Naive thymus-derived CD4-positive, alpha-beta T cell (primary cell): ENCODE measurements around the gene FXR2. TPM values are rescaled to one million over a fixed set of nuclear protein-coding genes. Genes with fewer than 3 reads are reported as not detected.

Experiments used
- ATAC-seq: fragments of 150-1000 bp; cut with Tn5 transposase; 2 replicates; pipeline ENCODE4 v1.10.0; 2021; ENCODE audit warnings: mild to moderate bottlenecking, moderate library complexity
- CTCF ChIA-PET: fragments of 350-600 bp; sonication (Branson Sonifier 250); formaldehyde crosslinking; loops from one replicate; lab custom pipeline; 2021; ENCODE audit warnings: antibody characterized with exemption; lab: Charles Lee
- POLR2A ChIA-PET: fragments of 350-600 bp; sonication (Branson Sonifier 250); formaldehyde crosslinking; loops from one replicate; lab custom pipeline; 2021; ENCODE audit warnings: antibody characterized with exemption, inconsistent platforms; lab: Charles Lee
- DNase-seq, 9 donors: peaks; one replicate each; pipeline versions ENCODE4 v3.0.0 to v3.0.0-alpha.2; 2020 to 2022; ENCODE audit warnings: mixed read lengths in 1 of 9
- H3K27ac ChIP-seq: one replicate; pipeline ENCODE4 v1.7.0; 2013; ENCODE audit warnings: mild to moderate bottlenecking, low read depth, low read length, moderate library complexity
- H3K27me3 ChIP-seq, 2 donors: one replicate each; pipeline ENCODE4 v1.7.0; 2013; ENCODE audit warnings: low read length in 2 of 2, mild to moderate bottlenecking in 2 of 2, moderate library complexity in 2 of 2; ENCODE audit not compliant: control insufficient read depth in 2 of 2, insufficient read depth in 2 of 2
- H3K36me3 ChIP-seq, 3 experiments: 1 replicate in 2 of 3; 2 replicates in 1 of 3; pipeline ENCODE4 v1.7.0; 2013; ENCODE audit warnings: low read length in 3 of 3, mild to moderate bottlenecking in 3 of 3, moderate library complexity in 1 of 3; ENCODE audit not compliant: insufficient read depth in 3 of 3, control insufficient read depth in 2 of 3
- H3K4me1 ChIP-seq, 2 donors: one replicate each; pipeline ENCODE4 v1.7.0; 2013; ENCODE audit warnings: low read length in 2 of 2, mild to moderate bottlenecking in 2 of 2, moderate library complexity in 1 of 2; ENCODE audit not compliant: control insufficient read depth in 2 of 2, insufficient read depth in 2 of 2
- H3K4me3 ChIP-seq: 2 replicates; pipeline ENCODE4 v1.7.0; 2013; ENCODE audit warnings: mild to moderate bottlenecking, low read length
- H3K9me3 ChIP-seq, 3 experiments: 1 replicate in 2 of 3; 2 replicates in 1 of 3; pipeline ENCODE4 v1.7.0; 2013; ENCODE audit warnings: low read length in 3 of 3; ENCODE audit not compliant: control insufficient read depth in 2 of 3
- H3K27ac Mint-ChIP-seq, 9 donors: one replicate each; pipeline ENCODE4 v1.8.0; 2020 to 2022; ENCODE audit warnings: mixed read lengths in 9 of 9, mild to moderate bottlenecking in 8 of 9, moderate library complexity in 5 of 9, inconsistent platforms in 2 of 9
- H3K27me3 Mint-ChIP-seq, 5 donors: one replicate each; pipeline ENCODE4 v1.8.0; 2021 to 2022; ENCODE audit warnings: mixed read lengths in 5 of 5, mild to moderate bottlenecking in 1 of 5
- H3K36me3 Mint-ChIP-seq, 5 donors: one replicate each; pipeline ENCODE4 v1.8.0; 2020 to 2022; ENCODE audit warnings: mixed read lengths in 5 of 5, mild to moderate bottlenecking in 3 of 5, inconsistent platforms in 1 of 5
- H3K4me1 Mint-ChIP-seq, 7 donors: one replicate each; pipeline ENCODE4 v1.8.0; 2020 to 2022; ENCODE audit warnings: mixed read lengths in 7 of 7, mild to moderate bottlenecking in 3 of 7, inconsistent platforms in 1 of 7
- H3K4me3 Mint-ChIP-seq, 10 donors: one replicate each; pipeline ENCODE4 v1.8.0; 2020 to 2022; ENCODE audit warnings: mild to moderate bottlenecking in 10 of 10, mixed read lengths in 10 of 10, moderate library complexity in 6 of 10, inconsistent platforms in 2 of 10
- H3K9me3 Mint-ChIP-seq, 11 donors: one replicate each; pipeline ENCODE4 v1.8.0; 2020 to 2022; ENCODE audit warnings: mixed read lengths in 11 of 11, mild to moderate bottlenecking in 4 of 11, inconsistent platforms in 1 of 11, moderate library complexity in 1 of 11
- intact Hi-C, 2 donors: fragments of 100-400 bp; cut with micrococcal nuclease; formaldehyde crosslinking; loops; one replicate each; pipeline ENCODE4 v1.15.1; 2023
- polyA plus RNA-seq, 2 donors: library from polyadenylated mRNA; unstranded; fragments of 300-500 nt; fragmentation: Illumina TruSeq; gene quantifications; one replicate each; pipeline ENCODE4 v1.2.3, GENCODE V29; 2021
- total RNA-seq, 6 experiments: library from RNA in 5 of 6; stranded (reverse) in 5 of 6; gene quantifications; 1 replicate in 5 of 6; 2 replicates in 1 of 6; pipeline ENCODE4 v1.2.3 and lab custom pipeline; 2021 to 2026

FXR2 gene
- total and polyA plus RNA-seq, 7 experiments from 2014 or later, result 5.5 to 46.9 (median 25.2) TPM

- DNase-seq (peak in 6 of 9 donors; percentile 27 to 69 (median 44)), ATAC-seq (peak; percentile 44)
- H3K27me3 Mint-ChIP-seq, result peaks cover 0 to 2% (median 0%) of the 10 kb centered on the region in 5 donors
- Histone ChIP-seq H3K27me3 (no peaks in the 10 kb centered on the region), H3K9me3 (no peaks in the 10 kb centered on the region), H3K27ac (peak overlapping the region; percentile 92), H3K4me1 (peaks cover 17 to 58% of the 10 kb centered on the region in 2 donors), H3K36me3 (peaks cover 4 to 24% (median 6%) of the 10 kb centered on the region in 3 experiments), H3K4me3 (peak overlapping the region; percentile 96)
- intact Hi-C loops, result loop anchor here (1.0 kb wide), 22 partner anchors 8 to 308 kb away; partner anchors contain the start of genes ELP5 (in 2 of the 2), POLR2A (in 2 of the 2), EIF5A (in 1 of the 2) and FXR2 (in 1 of the 2)
- peak overlapping the region; percentile 90 to 100 (median 96) for H3K27ac Mint-ChIP-seq
- peak overlapping the region; percentile 87 to 97 (median 93) for H3K4me3 Mint-ChIP-seq
- H3K4me1 Mint-ChIP-seq, result peaks cover 37 to 60% (median 53%) of the 10 kb centered on the region in 7 donors
- ChIA-PET CTCF (interaction anchor here (0.5 to 6.1 kb wide), 33 partner anchors 8 to 254 kb away, joined by 3 to 86 read pairs (median 5); partner anchors contain the start of genes MPDU1, PLSCR3, SOX15 and TNFSF12), POLR2A (interaction anchor here (0.6 to 3.9 kb wide), 25 partner anchors 8 to 205 kb away, joined by 3 to 45 read pairs (median 8); partner anchors contain the start of genes FXR2, MPDU1, POLR2A and SOX15)
- peaks cover 0 to 26% (median 8%) of the 10 kb centered on the region in 5 donors for H3K36me3 Mint-ChIP-seq
- H3K9me3 Mint-ChIP-seq, result no peaks in the 10 kb centered on the region
These were observed 54.3 kb downstream of the FXR2 start for GRCh38 chr17:7560172-7561027.

- H3K27me3 ChIP-seq, result no peaks in the 10 kb centered on the region
- CTCF ChIA-PET, result interaction anchor here (1.0 to 6.1 kb wide), 19 partner anchors 7 to 224 kb away, joined by 3 to 86 read pairs (median 11); partner anchors contain the start of genes MPDU1, TNFSF12, TP53 and WRAP53
- no peak overlapping the region for H3K4me3 ChIP-seq
- intact Hi-C loops, result loop anchor here in 1 of 2 donors (1.0 kb wide), 1 partner anchor 203 kb away; no protein-coding TSS in a partner anchor
- H3K9me3 ChIP-seq, result no peaks in the 10 kb centered on the region
- peak overlapping the region; percentile 29 to 97 (median 93) for H3K4me3 Mint-ChIP-seq
- peaks cover 46 to 68% (median 58%) of the 10 kb centered on the region in 7 donors for H3K4me1 Mint-ChIP-seq
- H3K4me1 ChIP-seq, result peaks cover 17 to 64% of the 10 kb centered on the region in 2 donors
- H3K36me3 ChIP-seq, result peaks cover 0 to 16% (median 0%) of the 10 kb centered on the region in 3 experiments
- H3K9me3 Mint-ChIP-seq, result no peaks in the 10 kb centered on the region
- H3K27ac ChIP-seq, result peak overlapping the region; percentile 92
- peak overlapping the region; percentile 49 to 100 (median 95) for H3K27ac Mint-ChIP-seq
- peaks cover 0 to 2% (median 0%) of the 10 kb centered on the region in 5 donors for H3K27me3 Mint-ChIP-seq
- DNase-seq (peak in 1 of 9 donors; percentile 6), ATAC-seq (no peak)
- POLR2A ChIA-PET, result interaction anchor here (0.6 to 3.9 kb wide), 18 partner anchors 12 to 345 kb away, joined by 3 to 45 read pairs (median 8); partner anchors contain the start of genes FXR2, MPDU1, POLR2A and SOX15
- H3K36me3 Mint-ChIP-seq, result peaks cover 0 to 31% (median 10%) of the 10 kb centered on the region in 5 donors
These were observed 55.2 kb downstream of the FXR2 start for GRCh38 chr17:7559320-7560171.

GRCh38 chr17:7558544-7559319, 56.0 kb downstream of the FXR2 start, which contains the start of gene TNFSF13:
Gene TNFSF13 (plus strand): TSS chr17:7558750. CDS start chr17:7559040, 290 bp downstream.
- Histone ChIP-seq H3K27me3 (no peaks in the 10 kb centered on the region), H3K27ac (peak within 1 kb of the TSS; percentile 53), H3K4me3 (no peak within 1 kb of the TSS), H3K36me3 (peaks cover 0 to 8% (median 0%) of the 10 kb centered on the region in 3 experiments), H3K9me3 (no peaks in the 10 kb centered on the region), H3K4me1 (peaks cover 18 to 64% of the 10 kb centered on the region in 2 donors)
- Mint-ChIP-seq H3K4me1 (peaks cover 47 to 67% (median 57%) of the 10 kb centered on the region in 7 donors), H3K4me3 (peak within 1 kb of the TSS; percentile 19 to 93 (median 70)), H3K9me3 (no peaks in the 10 kb centered on the region), H3K27me3 (peaks cover 0 to 2% (median 0%) of the 10 kb centered on the region in 5 donors), H3K27ac (peak within 1 kb of the TSS in 8 of 9 donors; percentile 71 to 95 (median 90)), H3K36me3 (peaks cover 0 to 32% (median 10%) of the 10 kb centered on the region in 5 donors)
- POLR2A ChIA-PET, result interaction anchor here (0.6 to 3.6 kb wide), 7 partner anchors 25 to 615 kb away, joined by 3 to 20 read pairs (median 4); partner anchors contain the start of genes MPDU1, TMEM102 and ZBTB4
- CTCF ChIA-PET, result interaction anchor here (1.0 to 6.1 kb wide), 6 partner anchors 17 to 44 kb away, joined by 3 to 86 read pairs (median 4); no protein-coding TSS in a partner anchor
- intact Hi-C loops, result no loop called here
- ATAC-seq, result no peak
- peak in 1 of 9 donors; percentile 10 for DNase-seq

GRCh38 chr17:7557775-7558543, 56.7 kb downstream of the FXR2 start:
- Mint-ChIP-seq H3K4me3 (peak overlapping the region; percentile 19 to 87 (median 70)), H3K27me3 (peaks cover 0 to 2% (median 0%) of the 10 kb centered on the region in 5 donors), H3K36me3 (peaks cover 0 to 37% (median 10%) of the 10 kb centered on the region in 5 donors), H3K9me3 (no peaks in the 10 kb centered on the region), H3K27ac (peak overlapping the region in 8 of 9 donors; percentile 57 to 95 (median 82)), H3K4me1 (peaks cover 54 to 73% (median 63%) of the 10 kb centered on the region in 7 donors)
- Histone ChIP-seq H3K4me3 (no peak overlapping the region), H3K36me3 (peaks cover 0 to 4% (median 0%) of the 10 kb centered on the region in 3 experiments), H3K27ac (peak overlapping the region; percentile 53), H3K27me3 (no peaks in the 10 kb centered on the region), H3K4me1 (peaks cover 25 to 64% of the 10 kb centered on the region in 2 donors), H3K9me3 (no peaks in the 10 kb centered on the region)
- no peak for DNase-seq
- ChIA-PET POLR2A (interaction anchor here (0.7 to 1.9 kb wide), 8 partner anchors 10 to 615 kb away, joined by 3 to 10 read pairs (median 4); partner anchors contain the start of gene ZBTB4), CTCF (interaction anchor here (0.6 to 6.1 kb wide), 10 partner anchors 10 to 271 kb away, joined by 3 to 86 read pairs (median 4); partner anchors contain the start of gene TNFSF12)
- ATAC-seq, result peak; percentile 5
- intact Hi-C loops, result no loop called here
